HG02870 (cell line): ENCODE results near the gene ZFHX2.

ENCODE experiments used
- ATAC-seq: cut with Tn5 transposase; IDR thresholded peaks from one replicate; pipeline ENCODE4 v1.9.1; 2021; ENCODE audit warnings: mild to moderate bottlenecking, moderate library complexity; ENCODE audit not compliant: unreplicated experiment

The ZFHX2 gene

GRCh38 chr14:23481979-23482822 is 69.4 kb downstream of the ZFHX2 start:
- ATAC-seq = no peak

GRCh38 chr14:23481362-23481970 is 70.1 kb downstream of the ZFHX2 start:
- no peak for ATAC-seq

GRCh38 chr14:23478109-23478759 is 73.3 kb downstream of the ZFHX2 start:
- ATAC-seq = no peak

GRCh38 chr14:23470947-23471346 is 80.6 kb downstream of the ZFHX2 start:
- ATAC-seq = no peak
